Glomerular endothelial cell (primary cell): ENCODE results near the gene PCA3. TPM values are rescaled to one million over a fixed set of nuclear protein-coding genes. Genes with fewer than 3 reads are reported as not detected.

Experiments
- DNase-seq: peaks from one replicate; pipeline ENCODE4 v3.0.0-alpha.2; 2011; ENCODE audit warnings: low read depth, low spot score; ENCODE audit errors: extremely low read depth
- total RNA-seq: library from RNA; depleted of rRNA; stranded (reverse); fragments of >200 nt; gene quantifications from 2 replicates; pipeline ENCODE4 v1.2.3, GENCODE V29; 2015

The PCA3 gene
- total RNA-seq, 1 donor from 2014 or later, result not detected

DNA sequence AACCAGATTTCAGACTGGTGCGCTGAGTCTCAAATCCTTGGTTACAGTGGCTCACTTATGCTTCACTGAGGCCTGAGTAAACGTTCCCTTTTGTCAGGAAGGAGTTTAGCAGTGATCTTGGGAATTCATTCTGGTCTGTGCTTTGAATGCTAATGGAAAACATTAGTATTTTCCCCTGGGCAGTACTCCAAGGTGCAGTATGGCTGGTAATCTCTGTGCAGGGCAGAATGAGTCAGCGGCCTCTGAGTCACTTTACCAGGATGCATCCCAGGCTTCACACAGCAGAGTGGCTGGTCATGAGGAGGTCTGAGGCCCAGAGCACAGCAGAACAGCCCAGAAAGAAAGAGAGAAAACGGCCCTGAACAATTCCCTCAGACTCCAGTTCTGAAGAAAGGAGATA, 54.0 kb downstream of the PCA3 start:
- peak; percentile 88 for DNase-seq

DNA sequence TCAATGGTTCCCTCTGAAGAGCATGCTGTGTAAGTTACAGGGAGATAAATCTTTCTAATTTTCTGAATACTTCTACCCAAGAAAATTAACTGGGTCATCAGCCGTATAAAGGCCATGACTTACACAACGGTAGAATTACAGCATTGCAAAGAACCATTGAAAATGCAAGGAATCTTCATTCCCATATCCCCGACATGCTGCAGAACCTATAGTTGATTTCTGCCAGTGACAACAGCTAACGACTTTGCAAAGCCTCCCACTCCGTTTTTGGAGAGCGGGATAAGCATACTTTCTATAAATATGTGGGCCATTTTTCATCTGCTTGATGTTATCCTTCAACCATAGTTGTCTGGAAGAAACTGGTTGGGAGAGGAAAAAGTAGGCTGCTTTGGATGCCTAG, 56.2 kb downstream of the PCA3 start:
- no peak for DNase-seq

DNA sequence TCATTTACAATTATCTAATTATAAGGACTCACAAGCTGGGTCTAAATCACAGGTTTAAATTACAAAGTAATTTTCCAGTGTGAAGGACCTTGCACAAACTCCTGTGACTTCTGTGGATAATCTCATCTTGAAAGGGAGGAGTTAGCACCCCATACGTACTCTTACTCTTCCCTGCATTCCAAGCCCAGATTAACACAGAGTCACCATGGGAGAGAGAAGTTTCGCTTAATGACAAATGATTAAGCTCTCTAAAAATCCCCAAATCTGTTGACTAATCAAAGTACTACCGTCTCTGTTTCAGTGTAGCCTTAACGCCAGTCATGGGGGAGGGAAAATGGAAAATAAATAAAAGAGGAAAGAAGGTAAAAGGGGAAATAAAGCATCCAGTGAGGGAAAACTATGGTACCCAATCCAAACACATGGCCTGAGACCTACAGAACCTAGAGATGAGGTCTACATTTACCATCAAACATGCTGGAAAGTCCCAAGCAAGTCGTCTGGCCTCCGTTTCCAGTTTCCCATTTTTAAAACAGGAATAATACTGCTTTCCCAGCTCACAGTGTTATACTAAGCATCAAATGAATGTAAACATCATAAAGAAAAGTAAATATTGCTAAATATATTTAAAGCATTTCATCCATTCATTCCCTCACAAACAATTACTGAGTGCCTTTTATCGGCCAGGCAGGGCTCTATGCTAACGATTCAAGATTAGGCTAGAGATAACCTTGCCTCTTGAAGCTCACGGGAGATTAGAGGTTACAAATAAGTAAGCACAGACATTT, 63.2 kb downstream of the PCA3 start:
- no peak for DNase-seq

DNA sequence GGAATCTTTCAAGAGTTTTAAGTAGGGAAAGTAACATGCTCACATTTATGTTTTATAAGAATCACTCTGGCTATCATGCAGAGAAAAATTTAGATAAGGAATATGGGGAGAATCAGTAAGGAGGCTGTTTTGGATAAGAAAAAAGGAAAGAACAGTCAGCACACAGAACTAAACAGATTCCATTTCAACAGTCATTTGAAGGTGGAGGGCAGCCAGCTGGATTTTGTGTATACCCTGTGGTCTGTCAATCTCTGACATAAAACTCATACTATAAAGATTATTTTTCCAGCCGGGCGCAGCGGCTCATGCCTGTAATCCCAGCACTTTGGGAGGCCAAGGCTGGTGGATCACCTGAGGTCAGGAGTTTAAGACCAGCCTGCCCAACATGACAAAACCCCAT, 64.2 kb downstream of the PCA3 start:
- DNase-seq, result no peak

DNA sequence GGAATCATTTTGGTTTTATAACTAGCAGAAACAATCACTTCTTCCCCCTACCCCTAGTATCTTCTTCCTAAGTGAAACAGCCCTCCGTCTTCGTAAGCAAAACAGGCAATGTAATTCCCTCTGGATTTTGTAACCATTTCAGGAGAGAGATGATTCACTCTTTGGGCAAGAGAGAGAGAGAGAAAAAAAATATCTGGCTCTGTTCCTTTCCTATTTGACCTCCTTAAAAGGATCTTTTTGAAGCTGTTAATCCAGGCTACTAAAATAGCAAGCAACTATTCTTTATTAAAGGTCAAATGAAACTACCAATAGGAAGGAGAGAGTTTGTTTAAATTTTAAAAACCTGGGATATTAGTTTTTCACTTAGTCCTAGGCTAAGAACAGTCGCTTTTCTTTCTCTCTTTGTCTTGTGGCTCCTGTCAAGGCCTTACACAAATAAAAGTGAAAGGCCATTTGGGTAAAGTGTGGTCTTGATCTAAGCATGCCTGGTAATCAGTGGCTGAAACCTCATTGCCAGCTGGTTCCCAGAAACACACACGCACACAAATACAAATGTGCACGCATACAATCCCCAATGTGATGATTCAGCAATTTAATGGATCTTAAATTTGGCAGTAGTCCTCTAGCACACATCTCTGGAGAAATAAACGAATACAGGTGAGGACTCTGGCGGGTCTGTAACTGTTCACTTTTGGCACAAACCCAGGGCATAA, 71.5 kb downstream of the PCA3 start:
- DNase-seq, result no peak

Other genes starting within 250 kb of the PCA3 start
- 7.1 and 9.6 TPM in 2 replicates for gene PRUNE2, start 141.7 kb downstream of the PCA3 start, total RNA-seq